Ovary (tissue), 3 donors: ENCODE measurements around the gene ST3GAL4.

Experiments used
- CTCF ChIP-seq, 3 donors: fragments of 450-650 bp in 2 of 3; fragments of 200-600 bp in 1 of 3; IDR thresholded peaks; one replicate each; pipeline versions ENCODE4 v1.5.1 to v1.8.0; 2016 to 2022; ENCODE audit warnings: antibody characterized with exemption in 3 of 3, mild to moderate bottlenecking in 1 of 3
- POLR2A ChIP-seq: fragments of 450-650 bp; IDR thresholded peaks from one replicate; pipeline ENCODE4 v1.6.1; 2017; ENCODE audit warnings: antibody characterized with exemption, mild to moderate bottlenecking, moderate library complexity
- donor health status: DM: no; HTN: no; CAD: no.

DNA sequence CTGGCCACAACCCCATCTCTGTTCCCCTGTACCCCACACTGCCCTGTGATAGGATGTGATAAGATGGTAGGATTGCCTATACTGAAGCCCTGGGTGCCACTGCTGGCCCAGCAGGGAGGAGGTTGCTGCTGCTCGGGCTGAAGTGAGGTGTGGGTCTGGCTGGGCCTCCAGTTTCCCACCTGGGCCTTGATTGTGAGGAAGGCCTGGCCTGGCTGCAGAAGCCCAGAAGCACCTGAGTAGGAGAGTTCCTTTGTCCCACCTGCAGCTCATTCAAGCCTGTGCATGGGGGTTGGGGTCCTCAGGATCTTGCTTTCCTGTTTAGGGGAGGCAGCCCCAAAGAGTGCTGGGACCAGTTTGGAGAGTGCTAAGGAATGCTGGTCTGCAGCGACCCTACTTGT, 3.3 kb downstream of the ST3GAL4 start:
- TF ChIP-seq CTCF (IDR thresholded peaks at IDR 0.05), result no peak
- TF ChIP-seq POLR2A, result no peak
